HepG2 (cell line): ENCODE measurements around the gene RASA3.

Experiments used
- ELF4 ChIP-seq: sonication (generic); formaldehyde crosslinking; IDR thresholded peaks from 2 replicates; pipeline ENCODE4 v1.5.0; 2020; ENCODE audit warnings: missing genetic modification reagents, mild to moderate bottlenecking, moderate library complexity, borderline replicate concordance
- ETS1 ChIP-seq: sonication (generic); formaldehyde crosslinking; IDR thresholded peaks from 2 replicates; pipeline ENCODE4 v1.4.0; 2020; ENCODE audit warnings: missing genetic modification reagents
- EZH2 ChIP-seq: conservative IDR thresholded peaks from 2 replicates; pipeline ENCODE4 v1.6.1; 2012; ENCODE audit warnings: mild to moderate bottlenecking, low read depth, low read length, moderate library complexity
- NR2F1 ChIP-seq, 2 experiments: fragments of 450-650 bp in 1 of 2; formaldehyde crosslinking in 1 of 2; IDR thresholded peaks; 2 replicates each; pipeline versions ENCODE4 v1.5.0 to v1.6.1; 2016 to 2020; ENCODE audit warnings: mild to moderate bottlenecking in 1 of 2, missing compliant biosample characterization in 1 of 2, missing genetic modification reagents in 1 of 2, moderate library complexity in 1 of 2
- NR3C1 ChIP-seq: sonication (generic); formaldehyde crosslinking; IDR thresholded peaks from 2 replicates; pipeline ENCODE4 v1.4.0; 2020; ENCODE audit warnings: missing genetic modification reagents
- TEAD2 ChIP-seq: sonication (generic); formaldehyde crosslinking; IDR thresholded peaks from 2 replicates; pipeline ENCODE4 v1.9.0; 2021; ENCODE audit warnings: missing genetic modification reagents
- ZMYM3 ChIP-seq: sonication (generic); formaldehyde crosslinking; IDR thresholded peaks from 2 replicates; pipeline ENCODE4 v1.5.1; 2020; ENCODE audit warnings: mild to moderate bottlenecking, missing genetic modification reagents
- ZNF460 ChIP-seq: sonication (generic); formaldehyde crosslinking; IDR thresholded peaks from 2 replicates; pipeline ENCODE4 v1.5.1; 2020; ENCODE audit warnings: missing genetic modification reagents, mild to moderate bottlenecking, borderline replicate concordance
- ZNF496 ChIP-seq: sonication (generic); formaldehyde crosslinking; IDR thresholded peaks from 2 replicates; pipeline ENCODE4 v1.8.1; 2023; ENCODE audit warnings: mild to moderate bottlenecking, moderate library complexity, missing genetic modification reagents; ENCODE audit not compliant: insufficient replicate concordance

DNA sequence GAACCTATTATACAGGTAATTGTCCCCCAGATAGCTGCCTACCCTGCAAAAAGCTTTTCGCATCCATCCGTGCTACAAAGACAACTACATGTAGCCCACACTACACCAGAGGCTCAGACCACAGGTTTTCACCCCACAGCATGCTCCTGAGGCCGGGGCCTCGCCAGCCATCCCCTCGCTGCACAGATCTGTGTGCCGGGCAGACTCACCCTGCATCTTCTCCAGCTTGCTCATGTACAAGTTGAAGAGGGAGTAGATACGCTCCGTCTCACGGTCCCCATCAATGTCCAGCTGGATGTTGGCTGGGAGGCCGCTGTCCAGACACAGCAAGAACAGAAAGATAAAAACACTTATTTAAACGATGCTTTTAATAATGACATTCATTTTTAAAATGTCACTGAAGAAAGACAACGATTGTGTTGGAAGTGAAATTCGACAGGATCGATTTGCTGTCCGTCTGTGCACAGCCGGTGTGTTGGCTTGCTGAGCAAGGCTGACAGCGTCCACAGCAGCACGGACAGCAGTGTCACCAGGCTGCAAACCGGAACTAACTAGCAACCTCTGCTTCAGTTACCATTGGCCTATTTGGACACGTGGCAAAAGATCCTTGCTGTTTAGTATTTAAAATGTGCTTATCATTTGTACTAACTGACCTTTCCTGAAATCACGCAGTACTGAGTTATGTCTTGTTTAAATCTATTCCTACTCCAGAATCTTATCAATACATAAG lies 140.0 kb downstream of the RASA3 start:
- TF ChIP-seq EZH2 (no peak), ZMYM3 (CRISPR knock-in tag) (no peak), ZNF496 (CRISPR knock-in tag) (no peak), TEAD2 (CRISPR knock-in tag) (no peak), NR3C1 (CRISPR knock-in tag) (no peak), ELF4 (no peak), ZNF460 (CRISPR knock-in tag) (no peak), ETS1 (CRISPR knock-in tag) (no peak), NR2F1 (CRISPR knock-in tag; IDR thresholded peaks at IDR 0.05) (no peak)
